NCI-H226 (cell line): Measurements from ENCODE around the gene NEK9.
A peak's percentile ranks its signal among the peaks of the same experiment; 100 is the strongest.

Experiments used
- DNase-seq: peaks from one replicate; pipeline ENCODE4 v3.0.0-alpha.2; 2015

The NEK9 gene

GRCh38 chr14:75063491-75064204, 63.2 kb downstream of the NEK9 start, which contains the start of gene ACYP1:
Gene ACYP1 (minus strand): TSS chr14:75064024. CDS start chr14:75063553, 471 bp downstream.
- DNase-seq = peak; percentile 82

- no peak for DNase-seq
Observed at GRCh38 chr14:75063013-75063412, 63.8 kb downstream of the NEK9 start.

- no peak for DNase-seq
Observed at GRCh38 chr14:75060420-75060819, 66.4 kb downstream of the NEK9 start.

GRCh38 chr14:75059642-75060041, 67.2 kb downstream of the NEK9 start:
- no peak for DNase-seq

GRCh38 chr14:75054421-75054820, 72.4 kb downstream of the NEK9 start:
- no peak for DNase-seq

- no peak for DNase-seq
Observed at GRCh38 chr14:75053396-75054291, 73.2 kb downstream of the NEK9 start.

- DNase-seq = no peak
Observed at GRCh38 chr14:75051556-75051899, 75.3 kb downstream of the NEK9 start.

GRCh38 chr14:75050852-75051555, 75.8 kb downstream of the NEK9 start, which contains the start of gene MLH3:
Gene MLH3 (minus strand): TSS chr14:75051467. CDS start chr14:75049655, 1,812 bp downstream.
- DNase-seq = peak; percentile 72

GRCh38 chr14:75049731-75050201, 77.1 kb downstream of the NEK9 start:
- DNase-seq = no peak

GRCh38 chr14:75049136-75049535, 77.7 kb downstream of the NEK9 start:
- DNase-seq = no peak

GRCh38 chr14:75048101-75048500, 78.7 kb downstream of the NEK9 start:
- no peak for DNase-seq

- DNase-seq = no peak
Observed at GRCh38 chr14:75047506-75047905, 79.3 kb downstream of the NEK9 start.

- DNase-seq = no peak
Observed at GRCh38 chr14:75046899-75047298, 79.9 kb downstream of the NEK9 start.

- no peak for DNase-seq
Observed at GRCh38 chr14:75046275-75046674, 80.6 kb downstream of the NEK9 start.

- DNase-seq = no peak
Observed at GRCh38 chr14:75044752-75045151, 82.1 kb downstream of the NEK9 start.

GRCh38 chr14:75044322-75044721, 82.5 kb downstream of the NEK9 start:
- DNase-seq = peak; percentile 75

GRCh38 chr14:75042035-75042434, 84.8 kb downstream of the NEK9 start:
- no peak for DNase-seq

GRCh38 chr14:75041613-75042012, 85.2 kb downstream of the NEK9 start:
- peak; percentile 37 for DNase-seq

- DNase-seq = no peak
Observed at GRCh38 chr14:75040959-75041358, 85.9 kb downstream of the NEK9 start.

GRCh38 chr14:75040507-75040906, 86.3 kb downstream of the NEK9 start:
- no peak for DNase-seq

GRCh38 chr14:75032939-75033338, 93.9 kb downstream of the NEK9 start:
- no peak for DNase-seq

GRCh38 chr14:75030147-75030546, 96.7 kb downstream of the NEK9 start:
- no peak for DNase-seq
